Stimulated activated naive B cell treated with anti-CD40 and anti-IgM and Interleukin-4, amounts not matched to agents 10 μg/mL and 1 μg/mL and 100 μg/mL, for 72 hours (primary cell): Measurements from ENCODE around the gene BDH1.

Source experiments
- ATAC-seq, 2 donors: fragments of 150-1000 bp; cut with Tn5 transposase; replicated peaks; 2 replicates each; pipeline ENCODE4 v1.10.0; 2021; ENCODE audit warnings: moderate library complexity in 1 of 2
- DNase-seq: peaks from one replicate; pipeline ENCODE4 v3.0.0; 2021
- H3K27ac Mint-ChIP-seq: one replicate; pipeline ENCODE4 v1.8.0; 2022; ENCODE audit warnings: mild to moderate bottlenecking, mixed read lengths
- H3K27me3 Mint-ChIP-seq, 2 donors: one replicate each; pipeline ENCODE4 v1.8.0; 2022; ENCODE audit warnings: mixed read lengths in 2 of 2
- H3K36me3 Mint-ChIP-seq, 2 donors: one replicate each; pipeline ENCODE4 v1.8.0; 2022; ENCODE audit warnings: mixed read lengths in 2 of 2, mild to moderate bottlenecking in 1 of 2
- H3K4me1 Mint-ChIP-seq, 2 donors: one replicate each; pipeline ENCODE4 v1.8.0; 2022; ENCODE audit warnings: mixed read lengths in 2 of 2, mild to moderate bottlenecking in 1 of 2
- H3K4me3 Mint-ChIP-seq, 2 donors: one replicate each; pipeline ENCODE4 v1.8.0; 2022; ENCODE audit warnings: mild to moderate bottlenecking in 2 of 2, mixed read lengths in 2 of 2, moderate library complexity in 1 of 2
- H3K9me3 Mint-ChIP-seq, 2 donors: one replicate each; pipeline ENCODE4 v1.8.0; 2022; ENCODE audit warnings: mixed read lengths in 2 of 2, mild to moderate bottlenecking in 1 of 2

BDH1 gene

GRCh38 chr3:197475997-197476525 is 79.7 kb downstream of the BDH1 start:
- Mint-ChIP-seq H3K9me3 (no peaks in the 10 kb centered on the region), H3K27me3 (peaks cover 24 to 43% of the 10 kb centered on the region in 2 donors), H3K4me3 (no peak overlapping the region), H3K27ac (no peak overlapping the region), H3K4me1 (peaks cover 0 to 2% of the 10 kb centered on the region in 2 donors), H3K36me3 (no peaks in the 10 kb centered on the region)
- no peak for ATAC-seq
- no peak for DNase-seq

DNA sequence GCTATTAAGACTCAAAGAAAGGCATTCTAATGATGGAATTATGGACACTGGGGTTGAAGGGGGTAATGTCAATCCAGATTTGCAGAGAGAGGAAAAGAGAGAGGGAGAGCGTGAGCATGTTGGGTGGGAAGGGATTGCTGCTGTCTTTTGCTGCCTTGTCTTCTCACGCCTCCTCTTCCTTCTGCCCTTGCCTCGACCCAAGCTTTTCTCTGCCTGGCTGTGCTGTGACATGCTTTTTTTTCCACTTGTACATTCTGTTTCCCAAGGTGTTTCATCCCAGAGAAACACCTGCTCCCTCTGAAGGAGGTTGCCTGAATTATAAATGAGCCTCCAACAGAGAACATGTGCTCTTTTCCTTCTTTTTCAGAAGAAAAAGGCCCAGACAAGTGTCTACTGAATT is 80.3 kb downstream of the BDH1 start:
- H3K4me1 Mint-ChIP-seq: peaks cover 0 to 2% of the 10 kb centered on the region in 2 donors
- no peaks in the 10 kb centered on the region for H3K36me3 Mint-ChIP-seq
- no peak for DNase-seq
- H3K27me3 Mint-ChIP-seq: peaks cover 22 to 41% of the 10 kb centered on the region in 2 donors
- H3K4me3 Mint-ChIP-seq: no peak overlapping the region
- H3K9me3 Mint-ChIP-seq: no peaks in the 10 kb centered on the region
- ATAC-seq: no peak
- H3K27ac Mint-ChIP-seq: no peak overlapping the region

DNA sequence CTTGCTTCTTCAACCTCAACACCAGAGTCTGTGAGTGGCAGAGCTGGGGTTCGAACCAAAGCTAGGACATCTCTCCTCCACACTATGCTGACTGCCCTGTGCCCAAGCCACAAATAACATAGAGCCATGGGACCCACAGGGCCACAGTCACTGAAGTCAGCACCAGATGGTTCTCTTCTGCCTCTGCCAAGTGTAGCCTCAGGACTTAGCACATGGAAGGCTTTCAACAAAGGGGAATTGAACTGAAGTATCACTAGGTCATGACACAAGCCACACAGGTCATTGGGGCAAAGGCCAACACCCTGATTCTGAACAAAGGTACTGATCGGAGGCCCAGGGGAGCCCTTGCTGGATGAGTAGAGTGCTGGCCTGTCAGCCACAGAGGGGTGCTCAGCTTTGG is 83.6 kb downstream of the BDH1 start:
- Mint-ChIP-seq H3K27ac (no peak overlapping the region), H3K27me3 (peaks cover 28 to 48% of the 10 kb centered on the region in 2 donors), H3K4me3 (no peak overlapping the region), H3K9me3 (no peaks in the 10 kb centered on the region), H3K4me1 (peaks cover 0 to 2% of the 10 kb centered on the region in 2 donors), H3K36me3 (no peaks in the 10 kb centered on the region)
- ATAC-seq (no peak), DNase-seq (no peak)

- Mint-ChIP-seq H3K9me3 (no peaks in the 10 kb centered on the region), H3K27me3 (peaks cover 26 to 45% of the 10 kb centered on the region in 2 donors), H3K36me3 (no peaks in the 10 kb centered on the region), H3K4me3 (no peak overlapping the region), H3K27ac (no peak overlapping the region), H3K4me1 (peaks cover 0 to 2% of the 10 kb centered on the region in 2 donors)
- no peak for DNase-seq
- ATAC-seq: no peak
Measured at GRCh38 chr3:197471221-197472010, 84.4 kb downstream of the BDH1 start.

- DNase-seq (no peak), ATAC-seq (no peak)
- Mint-ChIP-seq H3K27ac (no peak overlapping the region), H3K4me1 (no peaks in the 10 kb centered on the region), H3K4me3 (no peak overlapping the region), H3K27me3 (peaks cover 28 to 39% of the 10 kb centered on the region in 2 donors), H3K9me3 (no peaks in the 10 kb centered on the region), H3K36me3 (no peaks in the 10 kb centered on the region)
Measured at GRCh38 chr3:197468866-197469382, 86.8 kb downstream of the BDH1 start.

DNA sequence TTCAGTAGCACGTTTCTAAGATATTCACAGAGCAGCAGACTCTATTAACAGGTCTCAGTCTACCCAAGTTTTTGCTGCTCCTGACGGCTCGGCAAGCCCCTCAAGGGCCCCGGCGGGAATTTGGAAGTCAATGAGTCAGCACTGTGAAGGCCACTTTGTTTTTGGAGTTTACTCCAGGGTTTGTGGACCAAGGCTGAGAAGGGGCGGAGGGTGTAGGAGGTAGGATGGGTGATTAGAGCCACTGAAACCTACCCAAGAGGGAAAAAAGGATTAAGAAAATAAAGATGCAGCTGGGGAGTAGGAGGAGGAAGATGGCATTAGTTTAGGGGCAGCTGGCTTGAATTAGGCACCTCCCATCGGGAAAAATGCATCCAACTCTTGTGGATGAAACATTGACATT is 87.6 kb downstream of the BDH1 start:
- no peaks in the 10 kb centered on the region for H3K4me1 Mint-ChIP-seq
- ATAC-seq (no peak), DNase-seq (no peak)
- peaks cover 25 to 39% of the 10 kb centered on the region in 2 donors for H3K27me3 Mint-ChIP-seq
- H3K36me3 Mint-ChIP-seq: no peaks in the 10 kb centered on the region
- no peaks in the 10 kb centered on the region for H3K9me3 Mint-ChIP-seq
- no peak overlapping the region for H3K4me3 Mint-ChIP-seq
- H3K27ac Mint-ChIP-seq: no peak overlapping the region

DNA sequence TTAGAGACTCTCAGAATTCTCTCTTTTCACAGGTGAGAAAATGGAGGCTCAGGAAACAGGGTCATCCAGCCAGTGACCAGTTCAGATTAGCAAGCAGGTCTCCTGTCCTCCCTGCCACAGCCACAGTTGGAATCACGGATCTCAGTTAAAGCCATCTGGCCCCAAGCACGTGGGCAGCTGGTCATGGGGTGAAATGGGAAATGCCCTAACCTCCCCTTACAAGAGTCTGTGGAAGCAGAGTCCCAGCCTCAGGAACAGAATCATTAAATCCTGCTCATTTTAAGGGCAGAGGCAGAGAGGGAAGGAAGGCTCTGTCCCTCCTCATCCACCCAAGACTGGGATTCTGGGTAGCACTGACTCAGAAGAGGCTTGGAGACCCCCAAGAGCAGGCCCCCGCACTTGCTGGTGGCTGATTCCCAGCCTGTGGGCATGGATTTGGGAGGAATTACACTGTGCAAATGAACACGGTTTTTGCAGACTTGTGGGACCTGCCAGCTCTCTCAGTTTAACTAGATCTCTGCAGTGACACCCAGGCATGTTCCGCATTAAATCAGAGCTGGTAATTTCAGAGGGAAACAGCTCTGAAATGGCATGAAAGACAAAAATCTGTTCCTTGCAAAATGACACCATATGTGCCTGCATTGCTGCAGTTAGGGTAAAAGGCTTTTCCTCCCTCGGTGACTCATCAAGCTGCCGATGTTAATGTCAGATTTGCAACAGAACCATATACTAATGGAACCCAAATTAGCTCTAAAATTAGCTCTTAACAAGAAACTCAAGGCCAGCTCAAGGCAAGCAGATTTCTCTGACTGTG is 89.0 kb downstream of the BDH1 start:
- ATAC-seq: no peak
- Mint-ChIP-seq H3K27me3 (peaks cover 25 to 39% of the 10 kb centered on the region in 2 donors), H3K36me3 (no peaks in the 10 kb centered on the region), H3K4me1 (no peaks in the 10 kb centered on the region), H3K4me3 (no peak overlapping the region), H3K27ac (no peak overlapping the region), H3K9me3 (no peaks in the 10 kb centered on the region)
- DNase-seq: no peak

DNA sequence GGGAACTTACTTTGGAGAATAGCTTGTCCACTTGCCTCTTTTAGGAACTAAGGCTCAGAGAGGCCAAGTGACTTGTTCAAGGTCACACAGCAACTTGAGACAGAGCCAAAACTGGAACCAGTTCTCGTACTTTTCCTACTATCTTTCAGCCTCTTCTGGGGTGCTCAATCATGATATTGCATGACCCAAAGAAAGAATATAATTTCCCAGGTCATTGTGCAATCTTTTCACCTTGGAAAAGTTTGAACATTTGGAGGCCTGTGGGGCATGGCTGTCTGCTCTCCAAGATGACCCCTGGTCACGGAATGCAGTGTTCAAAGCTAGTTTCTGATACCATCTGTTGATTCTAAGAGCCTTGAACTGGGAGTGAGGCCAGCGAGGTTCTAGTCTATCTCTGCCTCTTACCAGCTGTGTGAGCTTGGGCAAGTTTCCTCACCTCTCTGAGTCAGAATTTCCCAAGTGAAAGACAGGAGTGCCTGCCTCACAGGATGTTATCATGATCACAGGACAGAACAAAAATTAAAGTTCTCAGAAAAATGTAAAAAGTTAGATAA is 89.7 kb downstream of the BDH1 start:
- no peak for DNase-seq
- Mint-ChIP-seq H3K9me3 (no peaks in the 10 kb centered on the region), H3K27me3 (peaks cover 23 to 39% of the 10 kb centered on the region in 2 donors), H3K36me3 (no peaks in the 10 kb centered on the region), H3K4me1 (no peaks in the 10 kb centered on the region), H3K4me3 (no peak overlapping the region), H3K27ac (no peak overlapping the region)
- no peak for ATAC-seq

DNA sequence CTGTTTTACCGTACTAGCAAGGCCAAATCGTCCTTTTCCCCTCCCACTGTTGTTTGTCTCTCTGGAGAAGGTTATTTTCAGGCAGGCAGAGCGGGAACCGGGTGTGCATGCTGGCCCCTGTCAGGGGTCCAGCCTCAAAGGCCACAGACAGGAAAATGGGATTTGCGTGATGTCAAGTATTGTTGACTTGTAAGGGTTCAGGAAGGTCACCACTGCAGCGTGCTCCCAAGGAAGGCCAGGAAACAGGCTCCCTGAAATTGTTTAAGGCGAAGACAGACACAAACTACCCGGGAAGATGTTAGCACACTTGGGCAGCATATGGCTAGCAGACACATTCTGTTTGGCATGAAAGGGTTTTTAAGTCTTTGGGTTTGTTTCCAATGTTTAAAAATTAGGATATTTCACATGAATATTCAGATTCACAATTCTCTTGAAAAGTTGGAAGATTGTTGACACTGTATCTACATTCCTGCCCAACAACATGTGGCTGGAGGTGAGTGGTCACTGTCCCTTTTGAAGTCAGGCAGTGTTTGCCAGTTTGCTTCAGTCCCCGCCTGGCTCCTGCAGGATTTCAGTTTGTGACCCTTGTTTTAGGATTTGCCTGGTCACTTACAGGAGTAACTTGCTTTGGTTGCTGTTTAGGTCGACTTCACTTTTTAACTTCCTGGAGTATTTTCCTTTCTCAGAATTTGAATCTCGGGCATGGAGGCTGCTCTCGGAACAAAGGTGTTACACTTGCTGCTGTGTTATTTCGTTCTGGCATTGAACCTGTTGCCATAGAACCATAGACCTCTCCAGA is 90.4 kb downstream of the BDH1 start:
- ATAC-seq (no peak), DNase-seq (no peak)
- Mint-ChIP-seq H3K4me1 (no peaks in the 10 kb centered on the region), H3K27me3 (peaks cover 23 to 39% of the 10 kb centered on the region in 2 donors), H3K9me3 (no peaks in the 10 kb centered on the region), H3K4me3 (no peak overlapping the region), H3K27ac (no peak overlapping the region), H3K36me3 (no peaks in the 10 kb centered on the region)

DNA sequence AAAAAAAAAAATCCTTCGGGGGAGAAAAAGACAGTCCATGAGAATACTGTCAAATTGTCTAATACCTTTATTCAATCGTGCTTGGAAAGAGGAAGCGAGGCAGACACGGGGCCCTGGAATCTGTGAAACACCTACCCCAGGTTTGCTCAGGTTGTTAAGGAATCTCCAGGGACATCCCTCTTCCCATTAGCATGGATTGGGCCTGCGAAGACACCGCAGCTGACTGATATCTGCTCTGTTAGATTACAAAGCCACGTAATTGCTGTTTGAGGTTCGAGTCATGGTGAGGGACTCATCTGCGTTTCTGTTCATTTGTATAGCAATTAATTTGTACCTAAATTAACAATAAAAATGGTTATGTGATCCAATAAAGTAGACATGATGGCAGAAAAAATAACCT is 91.0 kb downstream of the BDH1 start:
- ATAC-seq (no peak), DNase-seq (no peak)
- H3K27ac Mint-ChIP-seq: no peak overlapping the region
- H3K4me3 Mint-ChIP-seq: no peak overlapping the region
- H3K27me3 Mint-ChIP-seq: peaks cover 27 to 39% of the 10 kb centered on the region in 2 donors
- H3K9me3 Mint-ChIP-seq: no peaks in the 10 kb centered on the region
- H3K36me3 Mint-ChIP-seq: no peaks in the 10 kb centered on the region
- H3K4me1 Mint-ChIP-seq: no peaks in the 10 kb centered on the region

DNA sequence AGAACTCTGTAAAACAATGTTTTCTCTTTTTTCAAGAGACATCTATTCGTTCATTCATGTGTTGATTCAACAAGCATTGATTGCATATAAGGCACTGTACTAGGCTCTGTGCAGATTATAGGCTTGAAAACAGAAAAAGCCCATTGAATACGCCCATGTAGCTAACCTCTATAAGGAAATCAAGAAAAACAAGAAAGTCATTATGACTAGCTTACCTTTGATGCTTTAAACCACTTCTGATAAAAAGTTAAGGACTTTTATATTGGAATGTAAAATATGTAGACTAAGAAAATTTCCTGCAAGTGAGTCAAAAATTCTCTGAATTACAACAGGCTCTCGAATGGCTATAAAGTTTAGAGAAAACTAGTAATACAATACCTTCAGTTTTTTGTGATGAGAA is 92.5 kb downstream of the BDH1 start:
- no peaks in the 10 kb centered on the region for H3K4me1 Mint-ChIP-seq
- H3K27ac Mint-ChIP-seq: no peak overlapping the region
- no peak for ATAC-seq
- no peak overlapping the region for H3K4me3 Mint-ChIP-seq
- H3K27me3 Mint-ChIP-seq: peaks cover 17 to 32% of the 10 kb centered on the region in 2 donors
- no peaks in the 10 kb centered on the region for H3K36me3 Mint-ChIP-seq
- H3K9me3 Mint-ChIP-seq: no peaks in the 10 kb centered on the region
- no peak for DNase-seq

DNA sequence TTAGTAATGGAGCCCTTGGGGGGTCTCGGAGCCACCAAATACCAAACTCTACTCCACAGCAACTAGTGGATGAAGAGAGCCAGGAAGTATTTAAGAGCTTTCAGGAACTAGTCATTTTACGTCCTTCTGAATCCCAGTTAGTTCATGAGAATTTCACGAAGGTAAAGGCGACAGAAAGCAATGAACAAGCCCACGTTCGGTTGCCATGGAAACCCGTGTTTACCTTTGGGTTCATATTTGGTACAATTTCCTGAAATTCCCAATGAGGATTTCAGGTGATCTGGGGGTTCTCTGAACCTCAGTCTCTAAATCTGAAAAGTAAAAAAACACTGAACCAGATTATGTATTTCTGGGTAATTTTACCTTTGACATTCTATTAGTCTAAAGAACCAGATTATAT is 93.0 kb downstream of the BDH1 start:
- Mint-ChIP-seq H3K9me3 (no peaks in the 10 kb centered on the region), H3K4me1 (no peaks in the 10 kb centered on the region), H3K4me3 (no peak overlapping the region), H3K27ac (no peak overlapping the region), H3K36me3 (no peaks in the 10 kb centered on the region), H3K27me3 (peaks cover 13 to 28% of the 10 kb centered on the region in 2 donors)
- DNase-seq (no peak), ATAC-seq (no peak)

DNA sequence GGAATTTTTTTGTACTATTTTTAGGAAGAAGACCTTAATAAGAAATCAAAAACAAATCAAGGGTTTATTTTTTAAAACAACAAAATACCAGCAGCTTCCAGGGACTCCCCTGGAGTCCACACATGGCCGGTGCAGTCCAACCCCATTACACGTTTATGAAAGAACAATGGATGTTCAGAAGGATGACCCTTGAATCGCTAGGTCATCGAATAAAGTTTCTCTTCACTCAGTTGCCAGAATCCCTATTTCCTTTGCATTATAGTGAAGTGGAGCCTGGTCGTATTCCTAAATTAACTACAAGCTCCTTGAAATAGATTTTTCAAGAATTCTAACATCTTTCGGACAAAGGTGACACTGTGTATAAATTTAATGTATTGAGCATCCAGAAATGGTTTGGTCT is 95.1 kb downstream of the BDH1 start:
- no peak for DNase-seq

GRCh38 chr3:197460002-197460401 is 95.8 kb downstream of the BDH1 start:
- Mint-ChIP-seq H3K36me3 (peaks cover 0 to 3% of the 10 kb centered on the region in 2 donors), H3K27ac (no peak overlapping the region), H3K4me3 (no peak overlapping the region), H3K27me3 (peaks cover 7 to 12% of the 10 kb centered on the region in 2 donors), H3K9me3 (no peaks in the 10 kb centered on the region), H3K4me1 (peaks cover 10 to 12% of the 10 kb centered on the region in 2 donors)
- DNase-seq (no peak), ATAC-seq (no peak)

More for the DNA sequence above, 95.1 kb downstream of the BDH1 start:
- no peak for ATAC-seq
- Mint-ChIP-seq H3K4me3 (no peak overlapping the region), H3K4me1 (peaks cover 7% of the 10 kb centered on the region in 2 donors), H3K27me3 (peaks cover 8 to 12% of the 10 kb centered on the region in 2 donors), H3K27ac (no peak overlapping the region), H3K36me3 (peaks cover 0 to 3% of the 10 kb centered on the region in 2 donors), H3K9me3 (no peaks in the 10 kb centered on the region)
